Prostate gland (tissue), 2 donors: ENCODE results near the gene UNC5B.

Experiments
- CTCF ChIP-seq, 4 experiments: fragments of 200-600 bp in 2 of 4; fragments of 450-650 bp in 2 of 4; sonication (generic) in 2 of 4; IDR thresholded peaks; 1 replicate in 3 of 4; 2 replicates in 1 of 4; pipeline ENCODE4 v1.5.1; 2016 to 2019; ENCODE audit warnings: antibody characterized with exemption in 4 of 4, mild to moderate bottlenecking in 2 of 4, moderate library complexity in 2 of 4
- POLR2A ChIP-seq: fragments of 450-650 bp; IDR thresholded peaks from one replicate; pipeline ENCODE4 v1.6.1; 2016; ENCODE audit warnings: antibody characterized with exemption, mild to moderate bottlenecking
- POLR2AphosphoS5 ChIP-seq: sonication (generic); formaldehyde crosslinking; IDR thresholded peaks from one replicate; pipeline ENCODE4 v1.6.1; 2017; ENCODE audit warnings: antibody characterized with exemption

- TF ChIP-seq CTCF (IDR thresholded peaks at IDR 0.05) = no peak
- TF ChIP-seq POLR2A = no peak
- no peak for TF ChIP-seq POLR2AphosphoS5
Measured at GRCh38 chr10:71234004-71234894, 21.9 kb downstream of the UNC5B start.
